Gastroesophageal sphincter (tissue), 3 donors: ENCODE data around the gene RALGPS1.

Source experiments
- CTCF ChIP-seq, 4 experiments: fragments of 200-600 bp in 2 of 4; fragments of 450-650 bp in 2 of 4; sonication (generic) in 1 of 4; IDR thresholded peaks; one replicate each; pipeline ENCODE4 v1.5.1; 2017 to 2019; ENCODE audit warnings: antibody characterized with exemption in 4 of 4, mild to moderate bottlenecking in 2 of 4, moderate library complexity in 2 of 4
- EP300 ChIP-seq: sonication (generic); formaldehyde crosslinking; IDR thresholded peaks from one replicate; pipeline ENCODE4 v1.6.1; 2017; ENCODE audit warnings: antibody characterized with exemption, mild to moderate bottlenecking
- POLR2A ChIP-seq, 2 donors: fragments of 450-650 bp; IDR thresholded peaks; one replicate each; pipeline ENCODE4 v1.6.1; 2017; ENCODE audit warnings: antibody characterized with exemption in 2 of 2, mild to moderate bottlenecking in 2 of 2, moderate library complexity in 1 of 2
- POLR2AphosphoS5 ChIP-seq: sonication (generic); formaldehyde crosslinking; IDR thresholded peaks from one replicate; pipeline ENCODE4 v1.6.1; 2017; ENCODE audit warnings: antibody characterized with exemption

- TF ChIP-seq CTCF (IDR thresholded peaks at IDR 0.05) (no peak), POLR2A (IDR thresholded peaks at IDR 0.05) (no peak), EP300 (no peak), POLR2AphosphoS5 (no peak)
Measured at GRCh38 chr9:127212453-127212852, 297.9 kb downstream of the RALGPS1 start.
